22Rv1 (cell line): ENCODE data around the gene INTS1.

Experiments
- CTCF ChIP-seq: fragments of 450-650 bp; IDR thresholded peaks from 2 replicates; pipeline ENCODE4 v1.5.1; 2017; ENCODE audit warnings: mild to moderate bottlenecking
- ZFX ChIP-seq: fragments of 450-650 bp; IDR thresholded peaks from 2 replicates; pipeline ENCODE4 v1.6.1; 2017; ENCODE audit warnings: antibody characterized with exemption, borderline replicate concordance

- no peak for TF ChIP-seq CTCF
- no peak for TF ChIP-seq ZFX
Measured at GRCh38 chr7:1498370-1499305, 5.6 kb downstream of the INTS1 start.
